GM23248 (cell line): ENCODE measurements around the gene FGD2. TPM values are rescaled to one million over a fixed set of nuclear protein-coding genes. Genes with fewer than 3 reads are reported as not detected.

Experiments
- DNase-seq: peaks from one replicate; pipeline ENCODE4 v3.0.0-alpha.2; 2015
- H2AFZ ChIP-seq: fragments of 200-600 bp; sonication (generic); 2 replicates; pipeline ENCODE4 v1.6.1; 2016; ENCODE audit warnings: antibody characterized with exemption
- H3F3A ChIP-seq: fragments of 200-600 bp; sonication (generic); 2 replicates; pipeline ENCODE4 v1.6.1; 2016; ENCODE audit warnings: mild to moderate bottlenecking, antibody characterized with exemption, mixed run types; ENCODE audit not compliant: insufficient read depth
- H3K27ac ChIP-seq: fragments of 200-600 bp; sonication (generic); 2 replicates; pipeline ENCODE4 v1.5.1; 2016; ENCODE audit warnings: mild to moderate bottlenecking
- H3K27me3 ChIP-seq: fragments of 200-600 bp; sonication (generic); replicated peaks from 2 replicates; pipeline ENCODE4 v1.6.1; 2016; ENCODE audit warnings: mild to moderate bottlenecking; ENCODE audit not compliant: insufficient read depth
- H3K36me3 ChIP-seq: fragments of 200-600 bp; sonication (generic); 2 replicates; pipeline ENCODE4 v1.6.1; 2016; ENCODE audit warnings: low read depth, mild to moderate bottlenecking
- H3K4me1 ChIP-seq: fragments of 200-600 bp; sonication (generic); 2 replicates; pipeline ENCODE4 v1.6.1; 2016; ENCODE audit warnings: mild to moderate bottlenecking; ENCODE audit not compliant: insufficient read depth
- H3K4me2 ChIP-seq: fragments of 200-600 bp; sonication (generic); one replicate; pipeline ENCODE4 v1.6.1; 2016; ENCODE audit warnings: mild to moderate bottlenecking; ENCODE audit not compliant: unreplicated experiment
- H3K4me3 ChIP-seq: fragments of 200-600 bp; sonication (generic); 2 replicates; pipeline ENCODE4 v1.5.1; 2016; ENCODE audit warnings: mild to moderate bottlenecking
- H3K79me2 ChIP-seq: fragments of 200-600 bp; sonication (generic); 2 replicates; pipeline ENCODE4 v1.6.1; 2016; ENCODE audit warnings: mild to moderate bottlenecking; ENCODE audit not compliant: insufficient read depth
- H3K9ac ChIP-seq: fragments of 200-600 bp; sonication (generic); 2 replicates; pipeline ENCODE4 v1.6.1; 2016; ENCODE audit warnings: mild to moderate bottlenecking
- H3K9me2 ChIP-seq: fragments of 200-600 bp; sonication (generic); 2 replicates; pipeline ENCODE4 v1.6.1; 2016; ENCODE audit warnings: mixed run types, mild to moderate bottlenecking, moderate library complexity; ENCODE audit not compliant: insufficient read depth
- H3K9me3 ChIP-seq: fragments of 200-600 bp; sonication (generic); one replicate; pipeline ENCODE4 v1.6.1; 2017; ENCODE audit warnings: low read depth
- H4K20me1 ChIP-seq: fragments of 200-600 bp; sonication (generic); 2 replicates; pipeline ENCODE4 v1.6.0; 2016; ENCODE audit not compliant: insufficient read depth
- EZH2 ChIP-seq: fragments of 200-600 bp; sonication (generic); IDR thresholded peaks from 2 replicates; pipeline ENCODE4 v1.6.1; 2018; ENCODE audit warnings: antibody characterized with exemption, mild to moderate bottlenecking; ENCODE audit not compliant: insufficient read depth, poor library complexity, severe bottlenecking
- EZH2phosphoT487 ChIP-seq: fragments of 200-600 bp; sonication (generic); IDR thresholded peaks from 2 replicates; pipeline ENCODE4 v1.6.1; 2018; ENCODE audit warnings: antibody characterized with exemption, moderate library complexity, mild to moderate bottlenecking, low read depth; ENCODE audit not compliant: insufficient read depth
- WGBS, 2 experiments: methylation state at CpG; one replicate each; pipeline ENCODE4 v1.1.6; 2015 to 2017; ENCODE audit warnings: low lambda C conversion rate in 2 of 2, low coverage in 1 of 2; ENCODE audit errors: missing lambda C conversion rate in 2 of 2; 5-methylcytosine and 5-hydroxymethylcytosine counted together
- in situ Hi-C: fragments of 300-500 bp; cut with MboI; formaldehyde crosslinking; loops from 2 replicates; pipeline ENCODE4 v1.15.0; 2020
- polyA plus RNA-seq: library from polyadenylated mRNA; unstranded; fragments of >200 nt; fragmentation: Nextera tagmentation; extraction: Ambion mirVana; gene quantifications from 2 replicates; pipeline ENCODE4 v1.2.1, GENCODE V29; 2016
- total RNA-seq: library from RNA; depleted of rRNA; stranded (reverse); fragments of >200 nt; shearing (Covaris generic); gene quantifications from 2 replicates; pipeline ENCODE4 v1.2.3, GENCODE V29; 2014; rRNA removed

Gene FGD2
- total RNA-seq (not detected in 2 replicates), polyA plus RNA-seq (not detected in 2 replicates)

DNA sequence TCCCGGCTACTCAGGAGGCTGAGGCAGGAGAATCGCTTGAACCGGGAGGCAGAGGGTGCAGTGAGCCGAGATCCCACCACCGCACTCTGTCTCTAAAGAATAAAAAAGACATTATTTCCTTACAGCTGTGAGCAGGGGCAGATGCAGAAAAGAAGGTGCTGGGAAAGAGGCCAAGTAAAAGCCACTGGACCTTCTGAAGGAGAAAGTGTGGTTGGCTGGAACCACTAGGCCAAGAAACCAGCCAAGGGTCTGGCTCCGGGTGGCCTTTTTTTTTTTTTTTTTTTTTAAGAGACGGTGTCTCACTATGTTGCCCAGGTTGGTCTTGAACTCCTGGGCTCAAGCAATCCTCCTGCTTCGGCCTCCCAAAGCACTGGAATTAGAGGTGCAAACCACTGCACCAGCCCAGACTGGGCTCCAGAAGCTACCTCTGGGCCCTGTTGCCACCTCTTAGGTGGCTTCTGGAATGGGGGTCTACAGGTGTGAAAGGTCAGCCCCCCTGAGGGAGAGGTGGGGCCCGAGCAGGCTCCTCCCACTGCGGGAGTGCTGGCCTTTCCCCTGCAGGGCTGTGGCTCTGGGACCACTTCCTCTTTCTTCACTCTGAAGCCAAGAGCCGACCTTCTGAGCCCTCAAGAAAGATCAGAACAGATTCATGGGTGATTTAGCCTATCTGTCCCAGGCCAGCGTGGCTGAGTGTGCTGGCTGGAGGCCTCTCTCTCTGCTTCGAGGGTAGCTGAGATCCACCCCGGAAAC is at the start of gene FGD2:
Gene FGD2 (plus strand): TSS at position 595 of the 750 bp plus-strand sequence. CDS start 163 bp downstream, outside the sequence.
- no peaks in the 10 kb centered on the region for H4K20me1 ChIP-seq
- no peaks in the 10 kb centered on the region for H3K9me2 ChIP-seq
- DNase-seq, result no peak
- TF ChIP-seq EZH2 (no peak), EZH2phosphoT487 (no peak)
- no peak within 1 kb of the TSS for H3K4me3 ChIP-seq
- no peak within 1 kb of the TSS for H3K4me2 ChIP-seq
- H3K36me3 ChIP-seq, result no peaks in the 10 kb centered on the region
- WGBS, 2 experiments, result 70 to 72% methylated on average over 14 of the region's 14 CpGs
- H3K9ac ChIP-seq, result no peak within 1 kb of the TSS
- H3K27ac ChIP-seq, result no peak within 1 kb of the TSS
- no peaks in the 10 kb centered on the region for H3K79me2 ChIP-seq
- no peak within 1 kb of the TSS for H2AFZ ChIP-seq
- H3K4me1 ChIP-seq, result 0 out of 2 replicates have a peak, but pooled peaks cover 7% of the 10 kb centered on the region
- no peaks in the 10 kb centered on the region for H3F3A ChIP-seq
- H3K27me3 ChIP-seq, result no peaks in the 10 kb centered on the region
- H3K9me3 ChIP-seq, result no peaks in the 10 kb centered on the region
- in situ Hi-C loops, result loop anchor here (10.0 kb wide), 1 partner anchor 230 kb away; no protein-coding TSS in a partner anchor

DNA sequence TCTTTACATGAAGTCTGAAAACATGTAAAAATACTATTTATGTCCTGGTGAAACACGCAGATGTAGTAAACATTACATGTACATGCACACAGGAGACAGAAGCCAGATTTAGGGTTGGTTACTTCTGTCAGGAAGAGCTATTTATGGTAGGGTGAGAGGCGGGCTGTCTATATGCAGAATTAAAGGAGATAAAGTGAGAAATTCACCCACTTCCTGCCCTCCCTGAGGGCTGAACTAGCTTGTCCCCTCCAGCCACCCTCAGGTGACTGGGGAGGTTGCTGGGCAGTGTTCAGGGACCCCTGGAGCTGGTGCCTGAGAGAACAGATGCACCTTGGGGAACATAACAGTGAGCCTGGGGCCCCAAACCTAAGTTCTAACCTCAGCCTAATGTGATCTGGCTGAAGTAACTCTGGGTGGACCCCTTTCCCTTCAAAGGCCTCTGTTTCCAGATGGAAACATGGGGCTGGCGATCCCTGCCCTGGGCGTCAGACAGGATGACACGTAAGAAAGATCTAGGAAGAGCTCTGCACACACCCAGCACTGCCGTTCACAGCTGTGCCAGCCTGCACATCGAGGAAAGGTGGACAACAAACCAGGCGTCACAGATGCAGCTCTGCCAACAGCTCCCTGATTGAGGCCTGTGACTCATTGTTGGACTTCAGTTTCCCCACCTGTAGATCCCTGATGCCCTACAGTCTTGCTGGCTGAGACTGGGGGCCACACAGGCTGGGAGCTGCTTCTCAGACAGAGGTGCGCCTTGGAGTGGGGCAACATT is 49.6 kb upstream of the FGD2 start:
- Histone ChIP-seq H3F3A (peaks cover 7% of the 10 kb centered on the region), H3K27ac (no peak overlapping the region)

GRCh38 chr6:36956446-36956820 is 49.0 kb upstream of the FGD2 start:
- H3K4me3 ChIP-seq, result no peak overlapping the region
- in situ Hi-C loops, result no loop called here

More for the DNA sequence above, 49.6 kb upstream of the FGD2 start:
- TF ChIP-seq EZH2phosphoT487 (no peak), EZH2 (no peak)
- no peaks in the 10 kb centered on the region for H3K79me2 ChIP-seq
- no peak overlapping the region for H3K4me2 ChIP-seq
- H3K9me2 ChIP-seq, result no peaks in the 10 kb centered on the region
- no peaks in the 10 kb centered on the region for H3K9me3 ChIP-seq
- no peaks in the 10 kb centered on the region for H3K27me3 ChIP-seq
- in situ Hi-C loops, result no loop called here
- H3K9ac ChIP-seq, result no peak overlapping the region
- H4K20me1 ChIP-seq, result no peaks in the 10 kb centered on the region
- H2AFZ ChIP-seq, result no peak overlapping the region
- 34 to 45% methylated on average over 9 of the region's 9 CpGs for WGBS, 2 experiments
- H3K36me3 ChIP-seq, result no peaks in the 10 kb centered on the region
- H3K4me1 ChIP-seq, result peaks cover 16% of the 10 kb centered on the region
- DNase-seq, result peak; percentile 57
- H3K4me3 ChIP-seq, result no peak overlapping the region

GRCh38 chr6:36957773-36958271 is 47.6 kb upstream of the FGD2 start:
- H3K9ac ChIP-seq, result no peak overlapping the region
- WGBS, 2 experiments, result 63 to 71% methylated on average over 9 of the region's 9 CpGs
- H3K9me3 ChIP-seq, result no peaks in the 10 kb centered on the region
- no peaks in the 10 kb centered on the region for H3K36me3 ChIP-seq
- H3K79me2 ChIP-seq, result no peaks in the 10 kb centered on the region
- no peak overlapping the region for H2AFZ ChIP-seq
- no peak overlapping the region for H3K27ac ChIP-seq
- H3K4me2 ChIP-seq, result no peak overlapping the region
- H4K20me1 ChIP-seq, result no peaks in the 10 kb centered on the region
- no peaks in the 10 kb centered on the region for H3K27me3 ChIP-seq
- DNase-seq, result no peak
- H3F3A ChIP-seq, result peaks cover 11% of the 10 kb centered on the region
- in situ Hi-C loops, result no loop called here
- H3K9me2 ChIP-seq, result no peaks in the 10 kb centered on the region
- H3K4me3 ChIP-seq, result no peak overlapping the region
- no peak for TF ChIP-seq EZH2
- no peak for TF ChIP-seq EZH2phosphoT487
- peaks cover 20% of the 10 kb centered on the region for H3K4me1 ChIP-seq

More at GRCh38 chr6:36956446-36956820, 49.0 kb upstream of the FGD2 start:
- TF ChIP-seq EZH2phosphoT487 (no peak), EZH2 (no peak)
- Histone ChIP-seq H4K20me1 (no peaks in the 10 kb centered on the region), H3K36me3 (no peaks in the 10 kb centered on the region), H3K9me2 (no peaks in the 10 kb centered on the region), H3K27ac (no peak overlapping the region), H3K27me3 (no peaks in the 10 kb centered on the region), H3K9ac (no peak overlapping the region), H3K79me2 (no peaks in the 10 kb centered on the region), H3F3A (peaks cover 11% of the 10 kb centered on the region), H3K4me2 (no peak overlapping the region), H3K9me3 (no peaks in the 10 kb centered on the region), H2AFZ (no peak overlapping the region), H3K4me1 (peaks cover 20% of the 10 kb centered on the region)
- DNase-seq, result no peak
